ENCODE results near the gene KCNC1.

DNA sequence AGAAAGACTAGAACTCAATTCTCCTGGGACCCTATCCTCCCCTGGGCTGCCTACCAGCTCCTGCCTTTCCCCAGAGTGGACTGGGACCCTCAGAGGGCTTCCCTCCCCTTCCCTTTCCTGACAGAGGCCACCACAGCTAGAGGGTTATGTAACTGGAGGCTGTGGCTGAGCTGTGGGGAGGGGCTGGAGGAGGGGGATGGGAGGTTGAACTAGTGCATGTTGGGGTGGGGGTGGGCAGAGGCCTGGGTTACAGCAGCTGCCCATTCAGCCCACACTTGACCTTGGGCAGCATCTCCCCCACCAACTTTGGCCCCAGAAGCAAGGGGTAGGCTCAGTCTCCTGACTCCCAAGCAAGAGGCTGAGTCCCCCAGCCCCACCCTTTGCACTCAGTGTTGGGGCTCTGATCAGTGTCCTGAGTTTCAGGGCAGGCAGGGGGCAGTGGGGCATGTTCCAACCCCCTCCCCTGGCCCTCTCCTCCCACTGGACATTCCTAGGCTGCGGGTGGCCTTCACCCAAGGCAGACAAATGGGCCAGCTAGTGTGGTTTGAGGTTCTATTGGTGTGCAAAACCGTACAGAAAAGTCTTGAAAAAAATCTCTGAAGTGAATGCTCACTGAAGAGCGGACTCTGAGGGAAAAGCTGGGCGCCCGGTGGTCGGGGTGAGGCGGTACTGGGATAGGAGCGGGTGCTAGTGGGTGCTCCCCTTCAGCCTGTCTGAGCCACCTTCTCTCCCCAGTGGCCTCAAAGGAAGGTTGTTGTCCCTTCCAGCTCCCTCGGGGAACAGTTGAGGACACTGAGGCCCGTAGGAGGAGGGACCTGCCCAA, 3.8 kb downstream of the KCNC1 start:
- TF ChIP-seq POLR2A (IDR thresholded peaks at IDR 0.05) (no peak), EP300 (IDR thresholded peaks at IDR 0.05) (no peak)
- TF ChIP-seq, protein P1, sequence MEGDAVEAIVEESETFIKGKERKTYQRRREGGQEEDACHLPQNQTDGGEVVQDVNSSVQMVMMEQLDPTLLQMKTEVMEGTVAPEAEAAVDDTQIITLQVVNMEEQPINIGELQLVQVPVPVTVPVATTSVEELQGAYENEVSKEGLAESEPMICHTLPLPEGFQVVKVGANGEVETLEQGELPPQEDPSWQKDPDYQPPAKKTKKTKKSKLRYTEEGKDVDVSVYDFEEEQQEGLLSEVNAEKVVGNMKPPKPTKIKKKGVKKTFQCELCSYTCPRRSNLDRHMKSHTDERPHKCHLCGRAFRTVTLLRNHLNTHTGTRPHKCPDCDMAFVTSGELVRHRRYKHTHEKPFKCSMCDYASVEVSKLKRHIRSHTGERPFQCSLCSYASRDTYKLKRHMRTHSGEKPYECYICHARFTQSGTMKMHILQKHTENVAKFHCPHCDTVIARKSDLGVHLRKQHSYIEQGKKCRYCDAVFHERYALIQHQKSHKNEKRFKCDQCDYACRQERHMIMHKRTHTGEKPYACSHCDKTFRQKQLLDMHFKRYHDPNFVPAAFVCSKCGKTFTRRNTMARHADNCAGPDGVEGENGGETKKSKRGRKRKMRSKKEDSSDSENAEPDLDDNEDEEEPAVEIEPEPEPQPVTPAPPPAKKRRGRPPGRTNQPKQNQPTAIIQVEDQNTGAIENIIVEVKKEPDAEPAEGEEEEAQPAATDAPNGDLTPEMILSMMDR (IDR thresholded peaks at IDR 0.05) = no peak

All from tibial nerve (tissue), 4 donors.